Measurements from ENCODE around the gene MEPCE. TPM values are rescaled to one million over a fixed set of nuclear protein-coding genes. Genes with fewer than 3 reads are reported as not detected.

The MEPCE gene
- total RNA-seq, 2 experiments from 2014 or later, result 52.6 to 57.0 TPM

GRCh38 chr7:100384628-100385294, 44.9 kb upstream of the MEPCE start:
- TF ChIP-seq CTCF (IDR thresholded peaks at IDR 0.05), result no peak
- intact Hi-C loops (cut with DNase I, micrococcal nuclease), result no loop called here
- peaks cover 10% of the 10 kb centered on the region for H3K4me1 Mint-ChIP-seq (ENCODE audit: low read depth)
- H3K36me3 Mint-ChIP-seq (ENCODE audit: low read depth), result no peaks in the 10 kb centered on the region
- no peaks in the 10 kb centered on the region for H3K36me3 ChIP-seq (ENCODE audit: insufficient read depth, low read length)
- no peaks in the 10 kb centered on the region for H3K9me3 ChIP-seq (ENCODE audit: control insufficient read depth in 1 of 2, insufficient read depth in 1 of 2, low read length in 2 of 2)
- H3K27ac Mint-ChIP-seq, result no peak overlapping the region
- DNase-seq, result no peak
- ATAC-seq (ENCODE audit: poor library complexity), result no peak
- no peaks in the 10 kb centered on the region for H3K27me3 ChIP-seq (ENCODE audit: control insufficient read depth in 1 of 2, insufficient read depth in 2 of 2, low read length in 2 of 2)
- no peaks in the 10 kb centered on the region for H3K27me3 Mint-ChIP-seq
- CTCF ChIA-PET, result no interaction called here
- no peaks in the 10 kb centered on the region for H3K9me3 Mint-ChIP-seq
- H3K4me3 ChIP-seq (ENCODE audit: low read length), result no peak overlapping the region
- no peak overlapping the region for H3K27ac ChIP-seq (ENCODE audit: low read depth in 1 of 2, low read length in 2 of 2)
- POLR2A ChIA-PET, result interaction anchor here (0.6 kb wide), 1 partner anchor 8 kb away, joined by 4 read pairs; no protein-coding TSS in a partner anchor
- H3K4me3 Mint-ChIP-seq, result no peak overlapping the region
- no peaks in the 10 kb centered on the region for H3K4me1 ChIP-seq (ENCODE audit: insufficient read depth, low read length)

GRCh38 chr7:100386940-100387339, 42.7 kb upstream of the MEPCE start:
- Mint-ChIP-seq H3K36me3 (ENCODE audit: low read depth) (no peaks in the 10 kb centered on the region), H3K4me1 (ENCODE audit: low read depth) (peaks cover 10% of the 10 kb centered on the region), H3K9me3 (no peaks in the 10 kb centered on the region), H3K27ac (no peak overlapping the region), H3K4me3 (no peak overlapping the region), H3K27me3 (peaks cover 6% of the 10 kb centered on the region)
- no peak for TF ChIP-seq CTCF (IDR thresholded peaks at IDR 0.05)
- no peaks in the 10 kb centered on the region for H3K4me1 ChIP-seq (ENCODE audit: insufficient read depth, low read length)
- H3K36me3 ChIP-seq (ENCODE audit: insufficient read depth, low read length), result no peaks in the 10 kb centered on the region
- no peak overlapping the region for H3K4me3 ChIP-seq (ENCODE audit: low read length)
- no peak for DNase-seq
- intact Hi-C loops (cut with DNase I, micrococcal nuclease), result no loop called here
- POLR2A ChIA-PET, result no interaction called here
- no peaks in the 10 kb centered on the region for H3K9me3 ChIP-seq (ENCODE audit: control insufficient read depth in 1 of 2, insufficient read depth in 1 of 2, low read length in 2 of 2)
- CTCF ChIA-PET, result no interaction called here
- peaks cover 0 to 2% of the 10 kb centered on the region in 2 experiments for H3K27me3 ChIP-seq (ENCODE audit: control insufficient read depth in 1 of 2, insufficient read depth in 2 of 2, low read length in 2 of 2)
- no peak for ATAC-seq (ENCODE audit: poor library complexity)
- no peak overlapping the region for H3K27ac ChIP-seq (ENCODE audit: low read depth in 1 of 2, low read length in 2 of 2)

DNA sequence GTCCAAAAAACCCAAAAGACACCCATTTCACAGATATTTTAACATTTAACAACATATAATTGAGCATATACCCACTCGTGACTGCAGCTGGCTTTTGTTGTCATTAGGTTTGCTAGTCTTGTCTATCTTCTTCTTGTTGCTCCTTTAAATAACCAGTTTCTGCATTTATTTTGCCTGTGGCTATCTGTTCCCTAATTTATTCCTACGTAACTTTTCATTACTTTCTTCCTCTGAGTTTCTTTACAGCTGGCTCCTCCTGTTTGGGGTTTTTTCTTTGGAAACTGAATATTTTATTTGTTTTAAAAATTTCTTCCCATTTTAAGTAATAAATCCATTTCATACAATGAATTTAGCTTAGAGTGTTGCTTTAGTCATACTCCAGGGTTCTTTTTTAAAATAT, 41.9 kb upstream of the MEPCE start:
- Mint-ChIP-seq H3K27me3 (peaks cover 6% of the 10 kb centered on the region), H3K9me3 (no peaks in the 10 kb centered on the region), H3K36me3 (ENCODE audit: low read depth) (no peaks in the 10 kb centered on the region), H3K27ac (no peak overlapping the region), H3K4me3 (no peak overlapping the region), H3K4me1 (ENCODE audit: low read depth) (peaks cover 5% of the 10 kb centered on the region)
- Histone ChIP-seq H3K27ac (ENCODE audit: low read depth in 1 of 2, low read length in 2 of 2) (no peak overlapping the region), H3K9me3 (ENCODE audit: control insufficient read depth in 1 of 2, insufficient read depth in 1 of 2, low read length in 2 of 2) (no peaks in the 10 kb centered on the region), H3K27me3 (ENCODE audit: control insufficient read depth in 1 of 2, insufficient read depth in 2 of 2, low read length in 2 of 2) (peaks cover 0 to 2% of the 10 kb centered on the region in 2 experiments), H3K4me3 (ENCODE audit: low read length) (no peak overlapping the region), H3K4me1 (ENCODE audit: insufficient read depth, low read length) (no peaks in the 10 kb centered on the region), H3K36me3 (ENCODE audit: insufficient read depth, low read length) (no peaks in the 10 kb centered on the region)
- CTCF ChIA-PET, result interaction anchor here (0.6 kb wide), 1 partner anchor 22 kb away, joined by 3 read pairs; no protein-coding TSS in a partner anchor
- no peak for ATAC-seq (ENCODE audit: poor library complexity)
- POLR2A ChIA-PET, result no interaction called here
- intact Hi-C loops (cut with DNase I, micrococcal nuclease), result no loop called here
- no peak for DNase-seq
- TF ChIP-seq CTCF (IDR thresholded peaks at IDR 0.05), result no peak
